Measurements from ENCODE around the gene ZMYM4.

GRCh38 chr1:35269989-35270289 lies 1.4 kb downstream of the ZMYM4 start:
- TF ChIP-seq POLR2A (IDR thresholded peaks at IDR 0.05) (no peak), CTCF (IDR thresholded peaks at IDR 0.05) (no peak)
